Breast epithelium (tissue), 3 donors: ENCODE measurements around the gene CARTPT.

Experiments used
- CTCF ChIP-seq, 3 donors: fragments of 450-650 bp; IDR thresholded peaks; one replicate each; pipeline ENCODE4 v1.5.1; 2016 to 2017; ENCODE audit warnings: antibody characterized with exemption in 3 of 3, mild to moderate bottlenecking in 3 of 3, moderate library complexity in 3 of 3
- POLR2A ChIP-seq: fragments of 450-650 bp; IDR thresholded peaks from one replicate; pipeline ENCODE4 v1.6.1; 2016; ENCODE audit warnings: antibody characterized with exemption, mild to moderate bottlenecking, moderate library complexity
- POLR2AphosphoS5 ChIP-seq, 3 donors: sonication (generic); formaldehyde crosslinking; IDR thresholded peaks; one replicate each; pipeline ENCODE4 v1.6.1; 2017; ENCODE audit warnings: antibody characterized with exemption in 3 of 3

- TF ChIP-seq CTCF (IDR thresholded peaks at IDR 0.05) (no peak), POLR2AphosphoS5 (IDR thresholded peaks at IDR 0.05) (no peak), POLR2A (no peak)
Measured at GRCh38 chr5:71747182-71747581, 28.1 kb downstream of the CARTPT start.
